Mammary epithelial cell (primary cell): ENCODE measurements around the gene ABCC4.

Source experiments
- CTCF ChIP-seq, 2 donors: IDR thresholded peaks in 1 of 2; conservative IDR thresholded peaks in 1 of 2; 2 replicates each; pipeline ENCODE4 v1.5.1; 2011 to 2012; ENCODE audit warnings: inconsistent platforms in 2 of 2, low read length in 2 of 2, mild to moderate bottlenecking in 2 of 2, control low read depth in 1 of 2, low read depth in 1 of 2; ENCODE audit not compliant: insufficient read depth in 1 of 2; ENCODE audit errors: extremely low read depth in 1 of 2
- EZH2 ChIP-seq: IDR thresholded peaks from 2 replicates; pipeline ENCODE4 v1.6.1; 2012; ENCODE audit warnings: low read length, inconsistent platforms, borderline replicate concordance

- no peak for TF ChIP-seq CTCF (conservative IDR thresholded peaks at IDR 0.05 in 1 of 2, IDR thresholded peaks at IDR 0.05 in 1 of 2; ENCODE audit: extremely low read depth in 1 of 2, insufficient read depth in 1 of 2, low read depth in 1 of 2, low read length in 2 of 2)
- TF ChIP-seq EZH2, result no peak
Observed at GRCh38 chr13:95216182-95216581, 85.1 kb downstream of the ABCC4 start.
